Measurements from ENCODE around the gene ZER1.

Gene ZER1

DNA sequence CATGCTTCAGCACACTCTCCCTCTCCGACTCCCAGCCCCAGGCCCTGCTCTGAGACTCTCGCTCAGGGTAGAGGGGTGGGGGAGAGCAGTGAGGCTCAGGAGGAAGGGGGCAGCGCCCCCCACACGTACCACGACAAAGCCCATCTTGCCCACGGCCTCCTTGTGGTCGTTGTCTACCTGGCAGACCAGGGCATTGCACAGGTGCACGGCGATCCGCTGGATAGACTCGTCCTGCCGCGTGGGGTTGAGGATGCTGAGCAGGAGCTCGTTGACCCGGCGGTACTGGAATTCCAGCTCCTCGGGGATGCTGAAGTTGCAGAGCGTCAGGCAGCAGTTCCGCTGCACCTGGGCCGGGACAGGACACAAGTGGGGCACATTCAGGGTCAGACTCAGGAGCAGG, 29.3 kb downstream of the ZER1 start:
- no peak overlapping the region for H3K4me3 ChIP-seq (ENCODE audit: low read depth, low read length)
- TF ChIP-seq, protein P1, sequence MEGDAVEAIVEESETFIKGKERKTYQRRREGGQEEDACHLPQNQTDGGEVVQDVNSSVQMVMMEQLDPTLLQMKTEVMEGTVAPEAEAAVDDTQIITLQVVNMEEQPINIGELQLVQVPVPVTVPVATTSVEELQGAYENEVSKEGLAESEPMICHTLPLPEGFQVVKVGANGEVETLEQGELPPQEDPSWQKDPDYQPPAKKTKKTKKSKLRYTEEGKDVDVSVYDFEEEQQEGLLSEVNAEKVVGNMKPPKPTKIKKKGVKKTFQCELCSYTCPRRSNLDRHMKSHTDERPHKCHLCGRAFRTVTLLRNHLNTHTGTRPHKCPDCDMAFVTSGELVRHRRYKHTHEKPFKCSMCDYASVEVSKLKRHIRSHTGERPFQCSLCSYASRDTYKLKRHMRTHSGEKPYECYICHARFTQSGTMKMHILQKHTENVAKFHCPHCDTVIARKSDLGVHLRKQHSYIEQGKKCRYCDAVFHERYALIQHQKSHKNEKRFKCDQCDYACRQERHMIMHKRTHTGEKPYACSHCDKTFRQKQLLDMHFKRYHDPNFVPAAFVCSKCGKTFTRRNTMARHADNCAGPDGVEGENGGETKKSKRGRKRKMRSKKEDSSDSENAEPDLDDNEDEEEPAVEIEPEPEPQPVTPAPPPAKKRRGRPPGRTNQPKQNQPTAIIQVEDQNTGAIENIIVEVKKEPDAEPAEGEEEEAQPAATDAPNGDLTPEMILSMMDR (IDR thresholded peaks at IDR 0.05; ENCODE audit: insufficient read depth, low read length, missing control alignments) = no peak
- ChIA-PET POLR2A (no interaction called here), CTCF (interaction anchor here (0.8 to 4.2 kb wide), 3 partner anchors 8 to 76 kb away, joined by 3 to 36 read pairs (median 4); partner anchors contain the start of gene ENDOG)
- no peak for DNase-seq (ENCODE audit: low read depth, low spot score)

DNA sequence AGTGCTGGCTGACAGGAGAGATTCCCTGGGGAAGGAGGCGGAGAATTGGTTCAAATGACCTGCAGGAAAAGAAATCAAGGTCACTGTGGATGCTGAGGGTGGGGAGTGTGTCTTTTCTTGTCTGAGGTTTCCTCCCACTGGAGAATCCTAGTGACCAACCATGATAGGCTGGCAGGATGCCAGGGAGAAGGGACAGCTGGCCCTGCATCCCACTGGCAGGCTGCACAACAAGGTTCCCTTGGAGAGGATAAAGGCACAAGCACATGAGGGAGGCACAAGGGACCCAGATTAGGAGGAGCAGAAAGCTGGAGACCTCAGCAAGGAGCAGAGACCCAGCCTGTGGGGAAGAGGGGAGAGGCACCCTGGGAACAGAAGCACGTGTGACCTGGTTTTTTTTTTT, 36.4 kb downstream of the ZER1 start:
- CTCF ChIA-PET = interaction anchor here (0.9 to 4.0 kb wide), 4 partner anchors 7 to 83 kb away, joined by 3 to 46 read pairs (median 22); partner anchors contain the start of genes ENDOG and ZDHHC12

GRCh38 chr9:128733256-128733655, 38.5 kb downstream of the ZER1 start:
- H3K4me3 ChIP-seq (ENCODE audit: low read depth, low read length) = no peak overlapping the region
- TF ChIP-seq, protein P1 (IDR thresholded peaks at IDR 0.05; ENCODE audit: insufficient read depth, low read length, missing control alignments) = peak; percentile 70
- ChIA-PET POLR2A (no interaction called here), CTCF (interaction anchor here (0.6 to 4.0 kb wide), 32 partner anchors 9 to 215 kb away, joined by 3 to 46 read pairs (median 4); partner anchors contain the start of gene ZDHHC12)
- no peak for DNase-seq (ENCODE audit: low read depth, low spot score)

More for the DNA sequence above, 36.4 kb downstream of the ZER1 start:
- no peak for DNase-seq (ENCODE audit: low read depth, low spot score)
- TF ChIP-seq, protein P1 (IDR thresholded peaks at IDR 0.05; ENCODE audit: insufficient read depth, low read length, missing control alignments) = no peak
- POLR2A ChIA-PET = no interaction called here
- H3K4me3 ChIP-seq (ENCODE audit: low read depth, low read length) = no peak overlapping the region

GRCh38 chr9:128732576-128732975, 39.2 kb downstream of the ZER1 start:
- TF ChIP-seq, protein P1 (IDR thresholded peaks at IDR 0.05; ENCODE audit: insufficient read depth, low read length, missing control alignments) = no peak
- POLR2A ChIA-PET = no interaction called here
- CTCF ChIA-PET = interaction anchor here (0.6 to 4.0 kb wide), 30 partner anchors 8 to 216 kb away, joined by 3 to 46 read pairs (median 5); partner anchors contain the start of gene ZDHHC12
- H3K4me3 ChIP-seq (ENCODE audit: low read depth, low read length) = no peak overlapping the region
- DNase-seq (ENCODE audit: low read depth, low spot score) = no peak

- CTCF ChIA-PET = interaction anchor here (0.7 to 4.0 kb wide), 6 partner anchors 7 to 39 kb away, joined by 3 to 46 read pairs (median 5); partner anchors contain the start of gene ZDHHC12
- DNase-seq (ENCODE audit: low read depth, low spot score) = no peak
- H3K4me3 ChIP-seq (ENCODE audit: low read depth, low read length) = no peak overlapping the region
- TF ChIP-seq, protein P1 (IDR thresholded peaks at IDR 0.05; ENCODE audit: insufficient read depth, low read length, missing control alignments) = no peak
- POLR2A ChIA-PET = no interaction called here
Observed at GRCh38 chr9:128731691-128732090, 40.0 kb downstream of the ZER1 start.

DNA sequence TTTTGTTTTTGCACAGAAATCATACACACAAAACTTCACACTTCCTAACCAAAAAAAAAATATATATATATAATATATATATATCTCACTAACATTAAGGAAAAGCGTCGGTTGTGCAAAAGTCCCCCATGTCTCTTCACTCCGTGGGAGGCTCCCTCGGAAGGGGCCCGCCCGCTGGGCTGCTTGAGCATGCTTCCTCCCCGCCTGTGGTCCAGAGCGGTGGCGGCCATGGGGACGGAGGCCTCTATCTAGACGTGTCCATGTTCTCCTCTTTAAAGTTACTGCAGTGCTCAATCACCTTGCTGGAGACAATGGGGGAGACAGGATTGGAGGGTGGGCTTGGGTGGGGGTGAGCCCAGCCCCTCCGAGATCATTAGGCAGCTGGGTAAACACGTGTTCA, 40.6 kb downstream of the ZER1 start:
- POLR2A ChIA-PET = no interaction called here
- CTCF ChIA-PET = interaction anchor here (0.7 to 1.2 kb wide), 3 partner anchors 10 to 39 kb away, joined by 3 read pairs; no protein-coding TSS in a partner anchor
- no peak overlapping the region for H3K4me3 ChIP-seq (ENCODE audit: low read depth, low read length)
- TF ChIP-seq, protein P1 (IDR thresholded peaks at IDR 0.05; ENCODE audit: insufficient read depth, low read length, missing control alignments) = no peak
- no peak for DNase-seq (ENCODE audit: low read depth, low spot score)

All from AG04449 (cell line).